Upper lobe of left lung (tissue), 4 donors: Measurements from ENCODE around the gene RRP7A.

Experiments
- POLR2A ChIP-seq, 4 donors: fragments of 450-650 bp; IDR thresholded peaks; one replicate each; pipeline ENCODE4 v1.5.1; 2016 to 2017; ENCODE audit warnings: antibody characterized with exemption in 4 of 4, mild to moderate bottlenecking in 2 of 4
- POLR2AphosphoS5 ChIP-seq, 2 donors: sonication (generic); formaldehyde crosslinking; IDR thresholded peaks; one replicate each; pipeline ENCODE4 v1.5.1; 2017; ENCODE audit warnings: antibody characterized with exemption in 2 of 2
- TF ChIP-seq, protein P1 (sequence below), 6 experiments: fragments of 450-650 bp in 4 of 6; fragments of 200-600 bp in 2 of 6; sonication (generic) in 2 of 6; IDR thresholded peaks; one replicate each; pipeline ENCODE4 v1.5.1; 2016 to 2019; ENCODE audit warnings: antibody characterized with exemption in 6 of 6

DNA sequence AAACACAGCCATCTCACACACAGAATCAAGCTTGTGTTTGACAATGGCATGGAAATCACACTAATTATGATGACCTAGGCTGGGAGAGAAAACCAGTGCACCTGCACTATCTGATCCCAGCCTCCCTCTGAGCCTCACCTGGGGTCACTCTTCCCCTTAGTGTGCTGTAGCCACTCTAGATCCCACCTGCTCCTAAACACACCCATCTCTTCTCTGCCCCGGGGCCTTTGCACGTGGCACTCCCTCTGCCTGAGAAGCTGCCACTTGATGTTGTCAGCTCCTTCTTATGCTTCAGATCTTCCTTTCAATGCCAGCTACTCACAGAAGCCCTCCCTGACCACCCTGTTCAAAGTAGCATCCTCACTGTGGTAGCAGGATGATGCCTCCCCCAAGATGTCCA is 44.5 kb downstream of the RRP7A start:
- TF ChIP-seq, protein P1, sequence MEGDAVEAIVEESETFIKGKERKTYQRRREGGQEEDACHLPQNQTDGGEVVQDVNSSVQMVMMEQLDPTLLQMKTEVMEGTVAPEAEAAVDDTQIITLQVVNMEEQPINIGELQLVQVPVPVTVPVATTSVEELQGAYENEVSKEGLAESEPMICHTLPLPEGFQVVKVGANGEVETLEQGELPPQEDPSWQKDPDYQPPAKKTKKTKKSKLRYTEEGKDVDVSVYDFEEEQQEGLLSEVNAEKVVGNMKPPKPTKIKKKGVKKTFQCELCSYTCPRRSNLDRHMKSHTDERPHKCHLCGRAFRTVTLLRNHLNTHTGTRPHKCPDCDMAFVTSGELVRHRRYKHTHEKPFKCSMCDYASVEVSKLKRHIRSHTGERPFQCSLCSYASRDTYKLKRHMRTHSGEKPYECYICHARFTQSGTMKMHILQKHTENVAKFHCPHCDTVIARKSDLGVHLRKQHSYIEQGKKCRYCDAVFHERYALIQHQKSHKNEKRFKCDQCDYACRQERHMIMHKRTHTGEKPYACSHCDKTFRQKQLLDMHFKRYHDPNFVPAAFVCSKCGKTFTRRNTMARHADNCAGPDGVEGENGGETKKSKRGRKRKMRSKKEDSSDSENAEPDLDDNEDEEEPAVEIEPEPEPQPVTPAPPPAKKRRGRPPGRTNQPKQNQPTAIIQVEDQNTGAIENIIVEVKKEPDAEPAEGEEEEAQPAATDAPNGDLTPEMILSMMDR (IDR thresholded peaks at IDR 0.05), result no peak
- TF ChIP-seq POLR2A (IDR thresholded peaks at IDR 0.05) (no peak), POLR2AphosphoS5 (IDR thresholded peaks at IDR 0.05) (no peak)
